PFSK-1 (cell line): ENCODE measurements around the gene CCDC93.

Source experiments
- FOXP2 ChIP-seq: optimal IDR thresholded peaks from 2 replicates; pipeline ENCODE3; 2011; ENCODE audit warnings: borderline replicate concordance, control low read depth, inconsistent platforms; ENCODE audit not compliant: insufficient read depth; ENCODE audit errors: extremely low read length, extremely low read depth
- POLR2AphosphoS5 ChIP-seq: IDR thresholded peaks from 2 replicates; pipeline ENCODE4 v1.6.1; 2012; ENCODE audit warnings: low read depth, mild to moderate bottlenecking, control low read depth, low read length, moderate library complexity
- SIN3A ChIP-seq: IDR thresholded peaks from 2 replicates; pipeline ENCODE4 v1.6.1; 2012; ENCODE audit warnings: mild to moderate bottlenecking, low read length, moderate library complexity, borderline replicate concordance; ENCODE audit not compliant: insufficient read depth
- TAF1 ChIP-seq: IDR thresholded peaks from 2 replicates; pipeline ENCODE4 v1.6.1; 2012; ENCODE audit warnings: low read length, control low read depth, borderline replicate concordance; ENCODE audit not compliant: insufficient read depth
- TF ChIP-seq, protein P1 (sequence below), 2 experiments: IDR thresholded peaks; 2 replicates each; pipeline versions ENCODE4 v1.6.1 to v1.8.0; 2011 to 2012; ENCODE audit warnings: low read depth in 2 of 2, low read length in 2 of 2, control low read depth in 1 of 2, inconsistent platforms in 1 of 2, mild to moderate bottlenecking in 1 of 2, moderate library complexity in 1 of 2; ENCODE audit not compliant: insufficient read depth in 1 of 2

CCDC93 gene

GRCh38 chr2:117956036-117956796, 57.7 kb downstream of the CCDC93 start:
- no peak for TF ChIP-seq FOXP2
- TF ChIP-seq, protein P1, sequence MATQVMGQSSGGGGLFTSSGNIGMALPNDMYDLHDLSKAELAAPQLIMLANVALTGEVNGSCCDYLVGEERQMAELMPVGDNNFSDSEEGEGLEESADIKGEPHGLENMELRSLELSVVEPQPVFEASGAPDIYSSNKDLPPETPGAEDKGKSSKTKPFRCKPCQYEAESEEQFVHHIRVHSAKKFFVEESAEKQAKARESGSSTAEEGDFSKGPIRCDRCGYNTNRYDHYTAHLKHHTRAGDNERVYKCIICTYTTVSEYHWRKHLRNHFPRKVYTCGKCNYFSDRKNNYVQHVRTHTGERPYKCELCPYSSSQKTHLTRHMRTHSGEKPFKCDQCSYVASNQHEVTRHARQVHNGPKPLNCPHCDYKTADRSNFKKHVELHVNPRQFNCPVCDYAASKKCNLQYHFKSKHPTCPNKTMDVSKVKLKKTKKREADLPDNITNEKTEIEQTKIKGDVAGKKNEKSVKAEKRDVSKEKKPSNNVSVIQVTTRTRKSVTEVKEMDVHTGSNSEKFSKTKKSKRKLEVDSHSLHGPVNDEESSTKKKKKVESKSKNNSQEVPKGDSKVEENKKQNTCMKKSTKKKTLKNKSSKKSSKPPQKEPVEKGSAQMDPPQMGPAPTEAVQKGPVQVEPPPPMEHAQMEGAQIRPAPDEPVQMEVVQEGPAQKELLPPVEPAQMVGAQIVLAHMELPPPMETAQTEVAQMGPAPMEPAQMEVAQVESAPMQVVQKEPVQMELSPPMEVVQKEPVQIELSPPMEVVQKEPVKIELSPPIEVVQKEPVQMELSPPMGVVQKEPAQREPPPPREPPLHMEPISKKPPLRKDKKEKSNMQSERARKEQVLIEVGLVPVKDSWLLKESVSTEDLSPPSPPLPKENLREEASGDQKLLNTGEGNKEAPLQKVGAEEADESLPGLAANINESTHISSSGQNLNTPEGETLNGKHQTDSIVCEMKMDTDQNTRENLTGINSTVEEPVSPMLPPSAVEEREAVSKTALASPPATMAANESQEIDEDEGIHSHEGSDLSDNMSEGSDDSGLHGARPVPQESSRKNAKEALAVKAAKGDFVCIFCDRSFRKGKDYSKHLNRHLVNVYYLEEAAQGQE (IDR thresholded peaks at IDR 0.05; ENCODE audit: insufficient read depth in 1 of 2, low read depth in 2 of 2, low read length in 2 of 2) = no peak

GRCh38 chr2:117953231-117953630, 60.6 kb downstream of the CCDC93 start:
- no peak for TF ChIP-seq TAF1
- TF ChIP-seq SIN3A = no peak
- no peak for TF ChIP-seq POLR2AphosphoS5
- TF ChIP-seq, protein P1 (IDR thresholded peaks at IDR 0.05; ENCODE audit: insufficient read depth in 1 of 2, low read depth in 2 of 2, low read length in 2 of 2) = no peak
- TF ChIP-seq FOXP2 = no peak

GRCh38 chr2:117952701-117953100, 61.2 kb downstream of the CCDC93 start:
- TF ChIP-seq POLR2AphosphoS5 = no peak
- TF ChIP-seq, protein P1 (IDR thresholded peaks at IDR 0.05; ENCODE audit: insufficient read depth in 1 of 2, low read depth in 2 of 2, low read length in 2 of 2) = no peak
- TF ChIP-seq FOXP2 = no peak
- TF ChIP-seq TAF1 = no peak
- no peak for TF ChIP-seq SIN3A

- TF ChIP-seq FOXP2 (no peak), TAF1 (no peak), SIN3A (no peak), POLR2AphosphoS5 (no peak)
- TF ChIP-seq, protein P1 (IDR thresholded peaks at IDR 0.05; ENCODE audit: insufficient read depth in 1 of 2, low read depth in 2 of 2, low read length in 2 of 2) = no peak
Measured at GRCh38 chr2:117952228-117952627, 61.6 kb downstream of the CCDC93 start.

- no peak for TF ChIP-seq POLR2AphosphoS5
- TF ChIP-seq TAF1 = no peak
- TF ChIP-seq, protein P1 (IDR thresholded peaks at IDR 0.05; ENCODE audit: insufficient read depth in 1 of 2, low read depth in 2 of 2, low read length in 2 of 2) = no peak
- no peak for TF ChIP-seq SIN3A
- TF ChIP-seq FOXP2 = no peak
Measured at GRCh38 chr2:117949806-117950205, 64.1 kb downstream of the CCDC93 start.
